ENCODE data around the gene TRNAU1AP. TPM values are rescaled to one million over a fixed set of nuclear protein-coding genes. Genes with fewer than 3 reads are reported as not detected.

Gene TRNAU1AP
- total and polyA plus RNA-seq, 8 donors, result 6.2 to 112 (median 23.4) TPM

GRCh38 chr1:28548318-28548717 is 4.6 kb upstream of the TRNAU1AP start:
- Histone ChIP-seq H3K9me3 (no peaks in the 10 kb centered on the region), H3K27me3 (no peaks in the 10 kb centered on the region), H3K27ac (no peak overlapping the region), H3K4me1 (peaks cover 0 to 7% (median 3%) of the 10 kb centered on the region in 4 donors), H3K4me3 (no peak overlapping the region), H3K36me3 (no peaks in the 10 kb centered on the region)
- no peak for TF ChIP-seq EP300 (IDR thresholded peaks at IDR 0.05)
- TF ChIP-seq POLR2A (IDR thresholded peaks at IDR 0.05), result no peak
- TF ChIP-seq CTCF (IDR thresholded peaks at IDR 0.05), result no peak
- TF ChIP-seq POLR2AphosphoS5 (IDR thresholded peaks at IDR 0.05), result no peak
- intact Hi-C loops (cut with DNase I; ENCODE audit: low total_unique reads), result no loop called here
- DNase-seq, result no peak
- 68 to 78% (median 74%) methylated on average over 3 of the region's 3 CpGs for WGBS, 5 donors

- Histone ChIP-seq H3K9me3 (no peaks in the 10 kb centered on the region), H3K27me3 (no peaks in the 10 kb centered on the region), H3K27ac (no peak overlapping the region), H3K4me1 (peaks cover 0 to 23% (median 17%) of the 10 kb centered on the region in 4 donors), H3K36me3 (peaks cover 0 to 20% (median 16%) of the 10 kb centered on the region in 4 donors), H3K4me3 (no peak overlapping the region)
- TF ChIP-seq POLR2AphosphoS5 (IDR thresholded peaks at IDR 0.05) (no peak), POLR2A (IDR thresholded peaks at IDR 0.05) (no peak), CTCF (IDR thresholded peaks at IDR 0.05) (no peak), EP300 (IDR thresholded peaks at IDR 0.05) (no peak)
- intact Hi-C loops (cut with DNase I; ENCODE audit: low total_unique reads), result no loop called here
- WGBS, 5 donors, result 85 to 96% (median 90%) methylated on average over 6 of the region's 6 CpGs
- DNase-seq, result no peak
Measured at GRCh38 chr1:28551381-28551780, 1.5 kb upstream of the TRNAU1AP start.

- no peak for DNase-seq
- Histone ChIP-seq H3K4me1 (peaks cover 0 to 3% (median 0%) of the 10 kb centered on the region in 4 donors), H3K27me3 (no peaks in the 10 kb centered on the region), H3K9me3 (no peaks in the 10 kb centered on the region), H3K4me3 (no peak overlapping the region), H3K27ac (no peak overlapping the region), H3K36me3 (peaks cover 55 to 100% (median 100%) of the 10 kb centered on the region in 4 donors)
- intact Hi-C loops (cut with DNase I; ENCODE audit: low total_unique reads), result no loop called here
- TF ChIP-seq POLR2AphosphoS5 (IDR thresholded peaks at IDR 0.05) (no peak), POLR2A (IDR thresholded peaks at IDR 0.05) (no peak), EP300 (IDR thresholded peaks at IDR 0.05) (no peak)
- 94 to 98% (median 97%) methylated on average over 3 of the region's 3 CpGs for WGBS, 5 donors
Measured at GRCh38 chr1:28560886-28561285, 8.0 kb downstream of the TRNAU1AP start.

- Histone ChIP-seq H3K36me3 (peaks cover 63 to 100% (median 100%) of the 10 kb centered on the region in 4 donors), H3K27ac (no peak overlapping the region), H3K9me3 (no peaks in the 10 kb centered on the region), H3K27me3 (no peaks in the 10 kb centered on the region), H3K4me3 (no peak overlapping the region), H3K4me1 (peaks cover 0 to 1% (median 0%) of the 10 kb centered on the region in 4 donors)
- no peak for DNase-seq
- no peak for TF ChIP-seq EP300 (IDR thresholded peaks at IDR 0.05)
- TF ChIP-seq CTCF (IDR thresholded peaks at IDR 0.05), result no peak
- no peak for TF ChIP-seq POLR2AphosphoS5 (IDR thresholded peaks at IDR 0.05)
- no peak for TF ChIP-seq POLR2A (IDR thresholded peaks at IDR 0.05)
- intact Hi-C loops (cut with DNase I; ENCODE audit: low total_unique reads), result no loop called here
Measured at GRCh38 chr1:28564310-28564709, 11.4 kb downstream of the TRNAU1AP start.

- no peaks in the 10 kb centered on the region for H3K4me1 ChIP-seq
- DNase-seq, result no peak
- no peak overlapping the region for H3K27ac ChIP-seq
- H3K9me3 ChIP-seq, result no peaks in the 10 kb centered on the region
- 95 to 100% (median 96%) methylated on average over 7 of the region's 7 CpGs for WGBS, 5 donors
- no peak overlapping the region for H3K4me3 ChIP-seq
- intact Hi-C loops (cut with DNase I; ENCODE audit: low total_unique reads), result no loop called here
- TF ChIP-seq EP300 (IDR thresholded peaks at IDR 0.05) (no peak), POLR2A (IDR thresholded peaks at IDR 0.05) (no peak), CTCF (IDR thresholded peaks at IDR 0.05) (no peak), POLR2AphosphoS5 (IDR thresholded peaks at IDR 0.05) (no peak)
- no peaks in the 10 kb centered on the region for H3K27me3 ChIP-seq
- H3K36me3 ChIP-seq, result peaks cover 60 to 100% (median 99%) of the 10 kb centered on the region in 4 donors
Measured at GRCh38 chr1:28565040-28565439, 12.2 kb downstream of the TRNAU1AP start.
